Midbrain (tissue), 1 donor: ENCODE data around the gene MRPL11.

Source experiments
- DNase-seq: peaks from one replicate; lab custom pipeline; 2025; lab: John Stamatoyannopoulos, UW

Gene MRPL11

GRCh38 chr11:66391322-66391721 lies 47.3 kb downstream of the MRPL11 start:
- DNase-seq: no peak

- peak; percentile 29 for DNase-seq
These were observed 49.8 kb downstream of the MRPL11 start for GRCh38 chr11:66388780-66389386.

- DNase-seq: peak; percentile 82
These were observed 52.2 kb downstream of the MRPL11 start for GRCh38 chr11:66386171-66387069.
